Measurements from ENCODE around the gene GREM1. TPM values are rescaled to one million over a fixed set of nuclear protein-coding genes. Genes with fewer than 3 reads are reported as not detected.

GREM1 gene
- total and polyA plus RNA-seq, 2 of the 8 experiments (the other 6 are each of a cell fraction or from before 2014, with no cell fraction given) = 0.12 to 1.1 TPM

- no peak for TF ChIP-seq USF2 (IDR thresholded peaks at IDR 0.05; ENCODE audit: low read length)
- no peak for TF ChIP-seq EGR1 (IDR thresholded peaks at IDR 0.05; ENCODE audit: borderline replicate concordance, low read depth, low read length)
Measured at GRCh38 chr15:32682977-32683630, 34.7 kb upstream of the GREM1 start (continued).

Measured in H1 (cell line).